ENCODE data around the gene ANKS1A. TPM values are rescaled to one million over a fixed set of nuclear protein-coding genes. Genes with fewer than 3 reads are reported as not detected.

Gene ANKS1A
- polyA plus RNA-seq, 3 donors, result 1.7 to 8.0 (median 3.1) TPM

- Mint-ChIP-seq H3K36me3 (peaks cover 7 to 10% of the 10 kb centered on the region in 2 donors), H3K27me3 (ENCODE audit: low read depth in 3 of 3) (peaks cover 0 to 1% (median 0%) of the 10 kb centered on the region in 3 donors), H3K4me1 (peaks cover 28% of the 10 kb centered on the region), H3K4me3 (no peak overlapping the region), H3K27ac (no peak overlapping the region), H3K9me3 (peaks cover 0 to 3% (median 0%) of the 10 kb centered on the region in 7 donors)
- no peak overlapping the region for H3K4me3 ChIP-seq (replicated peaks in 1 of 3; ENCODE audit: low read depth in 2 of 3, low read length in 3 of 3)
- no peak overlapping the region for H3K9ac ChIP-seq (ENCODE audit: insufficient read depth, low read length, poor library complexity, severe bottlenecking)
- peaks cover 4 to 10% of the 10 kb centered on the region in 2 donors for H3K4me1 ChIP-seq (ENCODE audit: control insufficient read depth in 1 of 2, insufficient read depth in 2 of 2, low read length in 2 of 2)
- TF ChIP-seq CTCF (IDR thresholded peaks at IDR 0.05), result no peak
- no peak overlapping the region for H2AFZ ChIP-seq (ENCODE audit: insufficient read depth, low read depth, low read length, poor library complexity, severe bottlenecking)
- H4K20me1 ChIP-seq (ENCODE audit: insufficient read depth, low read length), result peaks cover 88% of the 10 kb centered on the region
- WGBS (ENCODE audit: insufficient coverage), result no CpG with 5 or more reads among the region's 4 CpGs
- no peaks in the 10 kb centered on the region for H3K27me3 ChIP-seq (ENCODE audit: control insufficient read depth in 2 of 2, insufficient read depth in 2 of 2, low read length in 2 of 2)
- no peak for DNase-seq
- H3K79me2 ChIP-seq (ENCODE audit: insufficient read depth, low read length), result peaks cover 54% of the 10 kb centered on the region
- H3K9me3 ChIP-seq (replicated peaks in 1 of 2; ENCODE audit: control insufficient read depth in 1 of 2, insufficient read depth in 1 of 2, low read length in 2 of 2), result no peaks in the 10 kb centered on the region
- H3K4me2 ChIP-seq (replicated peaks; ENCODE audit: extremely low read depth, low read length, poor library complexity, severe bottlenecking), result no peak overlapping the region
- H3K27ac ChIP-seq (ENCODE audit: low read depth in 1 of 2, low read length in 2 of 2), result no peak overlapping the region
- intact Hi-C loops (cut with micrococcal nuclease), result no loop called here
- no peaks in the 10 kb centered on the region for H3K36me3 ChIP-seq (replicated peaks in 1 of 2; ENCODE audit: control insufficient read depth in 1 of 2, insufficient read depth in 2 of 2, low read length in 2 of 2)
These were observed 51.0 kb downstream of the ANKS1A start for GRCh38 chr6:34940030-34940434.

- DNase-seq, result no peak
- peaks cover 0 to 3% (median 0%) of the 10 kb centered on the region in 7 donors for H3K9me3 Mint-ChIP-seq
- no peak overlapping the region for H3K4me3 Mint-ChIP-seq
- no peak for TF ChIP-seq CTCF (IDR thresholded peaks at IDR 0.05)
- H2AFZ ChIP-seq (ENCODE audit: insufficient read depth, low read depth, low read length, poor library complexity, severe bottlenecking), result no peak overlapping the region
- no peak overlapping the region for H3K27ac ChIP-seq (ENCODE audit: low read depth in 1 of 2, low read length in 2 of 2)
- H3K4me1 ChIP-seq (ENCODE audit: control insufficient read depth in 1 of 2, insufficient read depth in 2 of 2, low read length in 2 of 2), result peaks cover 0 to 4% of the 10 kb centered on the region in 2 donors
- H3K27me3 ChIP-seq (ENCODE audit: control insufficient read depth in 2 of 2, insufficient read depth in 2 of 2, low read length in 2 of 2), result no peaks in the 10 kb centered on the region
- 100% methylated on average over 1 of the region's 4 CpGs for WGBS (ENCODE audit: insufficient coverage)
- peaks cover 48% of the 10 kb centered on the region for H3K79me2 ChIP-seq (ENCODE audit: insufficient read depth, low read length)
- no peak overlapping the region for H3K4me3 ChIP-seq (replicated peaks in 1 of 3; ENCODE audit: low read depth in 2 of 3, low read length in 3 of 3)
- H3K4me1 Mint-ChIP-seq, result peaks cover 20% of the 10 kb centered on the region
- H3K9ac ChIP-seq (ENCODE audit: insufficient read depth, low read length, poor library complexity, severe bottlenecking), result no peak overlapping the region
- peaks cover 79% of the 10 kb centered on the region for H4K20me1 ChIP-seq (ENCODE audit: insufficient read depth, low read length)
- H3K36me3 ChIP-seq (replicated peaks in 1 of 2; ENCODE audit: control insufficient read depth in 1 of 2, insufficient read depth in 2 of 2, low read length in 2 of 2), result no peaks in the 10 kb centered on the region
- H3K36me3 Mint-ChIP-seq, result peaks cover 7 to 10% of the 10 kb centered on the region in 2 donors
- no peak overlapping the region for H3K27ac Mint-ChIP-seq
- intact Hi-C loops (cut with micrococcal nuclease), result no loop called here
- H3K9me3 ChIP-seq (replicated peaks in 1 of 2; ENCODE audit: control insufficient read depth in 1 of 2, insufficient read depth in 1 of 2, low read length in 2 of 2), result no peaks in the 10 kb centered on the region
- H3K4me2 ChIP-seq (replicated peaks; ENCODE audit: extremely low read depth, low read length, poor library complexity, severe bottlenecking), result no peak overlapping the region
- peaks cover 0 to 1% (median 0%) of the 10 kb centered on the region in 3 donors for H3K27me3 Mint-ChIP-seq (ENCODE audit: low read depth in 3 of 3)
These were observed 52.4 kb downstream of the ANKS1A start for GRCh38 chr6:34941421-34941820.

Measured in CD14-positive monocyte (primary cell).